Ovary (tissue), 3 donors: ENCODE results near the gene OOSP1.
"Not testable (repeated sequence)": the region's sequence is repeated elsewhere in the genome, so short reads cannot be mapped to it uniquely, and the experiment has no call there.

Experiments used
- POLR2A ChIP-seq: fragments of 450-650 bp; IDR thresholded peaks from one replicate; pipeline ENCODE4 v1.6.1; 2017; ENCODE audit warnings: antibody characterized with exemption, mild to moderate bottlenecking, moderate library complexity
- TF ChIP-seq, protein P1 (sequence below), 3 donors: fragments of 450-650 bp in 2 of 3; fragments of 200-600 bp in 1 of 3; IDR thresholded peaks; one replicate each; pipeline versions ENCODE4 v1.5.1 to v1.8.0; 2016 to 2022; ENCODE audit warnings: antibody characterized with exemption in 3 of 3, mild to moderate bottlenecking in 1 of 3
- donor health status: DM: no; HTN: no; CAD: no.

DNA sequence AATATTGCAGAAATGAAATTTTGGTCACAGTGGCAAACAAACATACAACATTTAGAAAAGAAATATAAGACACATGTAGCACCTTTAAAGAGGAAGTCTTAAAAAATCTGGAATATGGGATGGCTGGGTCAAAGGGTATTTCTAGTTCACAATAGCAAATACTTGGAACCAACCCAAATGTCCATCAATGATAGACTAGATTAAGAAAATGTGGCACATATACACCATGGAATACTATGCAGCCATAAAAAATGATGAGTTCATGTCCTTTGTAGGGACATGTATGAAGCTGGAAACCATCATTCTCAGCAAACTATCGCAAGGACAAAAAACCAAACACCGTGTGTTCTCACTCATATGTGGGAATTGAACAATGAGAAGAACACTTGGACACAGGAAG lies 34.7 kb upstream of the OOSP1 start:
- TF ChIP-seq, protein P1, sequence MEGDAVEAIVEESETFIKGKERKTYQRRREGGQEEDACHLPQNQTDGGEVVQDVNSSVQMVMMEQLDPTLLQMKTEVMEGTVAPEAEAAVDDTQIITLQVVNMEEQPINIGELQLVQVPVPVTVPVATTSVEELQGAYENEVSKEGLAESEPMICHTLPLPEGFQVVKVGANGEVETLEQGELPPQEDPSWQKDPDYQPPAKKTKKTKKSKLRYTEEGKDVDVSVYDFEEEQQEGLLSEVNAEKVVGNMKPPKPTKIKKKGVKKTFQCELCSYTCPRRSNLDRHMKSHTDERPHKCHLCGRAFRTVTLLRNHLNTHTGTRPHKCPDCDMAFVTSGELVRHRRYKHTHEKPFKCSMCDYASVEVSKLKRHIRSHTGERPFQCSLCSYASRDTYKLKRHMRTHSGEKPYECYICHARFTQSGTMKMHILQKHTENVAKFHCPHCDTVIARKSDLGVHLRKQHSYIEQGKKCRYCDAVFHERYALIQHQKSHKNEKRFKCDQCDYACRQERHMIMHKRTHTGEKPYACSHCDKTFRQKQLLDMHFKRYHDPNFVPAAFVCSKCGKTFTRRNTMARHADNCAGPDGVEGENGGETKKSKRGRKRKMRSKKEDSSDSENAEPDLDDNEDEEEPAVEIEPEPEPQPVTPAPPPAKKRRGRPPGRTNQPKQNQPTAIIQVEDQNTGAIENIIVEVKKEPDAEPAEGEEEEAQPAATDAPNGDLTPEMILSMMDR (IDR thresholded peaks at IDR 0.05) = not testable (repeated sequence)
- TF ChIP-seq POLR2A = not testable (repeated sequence)
